AG08395 (cell line): ENCODE data around the gene FBLIM1.

Experiments
- DNase-seq: peaks from one replicate; pipeline ENCODE4 v3.0.0; 2012; ENCODE audit warnings: mixed read lengths, low spot score

FBLIM1 gene

GRCh38 chr1:15730936-15731335, 27.7 kb upstream of the FBLIM1 start:
- DNase-seq, result no peak

GRCh38 chr1:15731735-15732685, 26.6 kb upstream of the FBLIM1 start:
- DNase-seq, result no peak

- DNase-seq, result no peak
These were observed 25.9 kb upstream of the FBLIM1 start for GRCh38 chr1:15732686-15733081.

- no peak for DNase-seq
These were observed 25.3 kb upstream of the FBLIM1 start for GRCh38 chr1:15733218-15733725.

- DNase-seq, result no peak
These were observed 24.8 kb upstream of the FBLIM1 start for GRCh38 chr1:15733726-15734226.

GRCh38 chr1:15734296-15734695, 24.3 kb upstream of the FBLIM1 start:
- DNase-seq, result no peak

- no peak for DNase-seq
These were observed 23.7 kb upstream of the FBLIM1 start for GRCh38 chr1:15734901-15735300.

- no peak for DNase-seq
These were observed 23.1 kb upstream of the FBLIM1 start for GRCh38 chr1:15735304-15736037.

- DNase-seq, result no peak
These were observed 22.3 kb upstream of the FBLIM1 start, which contains the start of gene SLC25A34 for GRCh38 chr1:15736038-15736891. SLC25A34 (plus strand) TSS chr1:15736258; CDS start chr1:15736486, 228 bp downstream.

GRCh38 chr1:15736892-15737261, 21.7 kb upstream of the FBLIM1 start:
- no peak for DNase-seq

- no peak for DNase-seq
These were observed 21.0 kb upstream of the FBLIM1 start for GRCh38 chr1:15737324-15738319.

- no peak for DNase-seq
These were observed 20.0 kb upstream of the FBLIM1 start for GRCh38 chr1:15738416-15739113.

- no peak for DNase-seq
These were observed 19.3 kb upstream of the FBLIM1 start for GRCh38 chr1:15739259-15739658.

- DNase-seq, result no peak
These were observed 18.9 kb upstream of the FBLIM1 start for GRCh38 chr1:15739745-15740144.

- peak; percentile 78 for DNase-seq
These were observed 17.4 kb upstream of the FBLIM1 start for GRCh38 chr1:15740924-15741850.

- DNase-seq, result no peak
These were observed 16.2 kb upstream of the FBLIM1 start, which contains the start of gene TMEM82 for GRCh38 chr1:15742339-15742801. TMEM82 (plus strand) TSS chr1:15742499; CDS start chr1:15742560, 61 bp downstream.

- no peak for DNase-seq
These were observed 14.4 kb upstream of the FBLIM1 start for GRCh38 chr1:15744122-15744679.

GRCh38 chr1:15747378-15747777, 11.2 kb upstream of the FBLIM1 start:
- DNase-seq, result no peak
